Cerebellar nuclear complex (tissue), 1 donor: ENCODE data around the gene L3HYPDH.

Source experiments
- DNase-seq, 2 experiments: peaks; one replicate each; lab custom pipeline; 2025; lab: John Stamatoyannopoulos, UW

The L3HYPDH gene

DNA sequence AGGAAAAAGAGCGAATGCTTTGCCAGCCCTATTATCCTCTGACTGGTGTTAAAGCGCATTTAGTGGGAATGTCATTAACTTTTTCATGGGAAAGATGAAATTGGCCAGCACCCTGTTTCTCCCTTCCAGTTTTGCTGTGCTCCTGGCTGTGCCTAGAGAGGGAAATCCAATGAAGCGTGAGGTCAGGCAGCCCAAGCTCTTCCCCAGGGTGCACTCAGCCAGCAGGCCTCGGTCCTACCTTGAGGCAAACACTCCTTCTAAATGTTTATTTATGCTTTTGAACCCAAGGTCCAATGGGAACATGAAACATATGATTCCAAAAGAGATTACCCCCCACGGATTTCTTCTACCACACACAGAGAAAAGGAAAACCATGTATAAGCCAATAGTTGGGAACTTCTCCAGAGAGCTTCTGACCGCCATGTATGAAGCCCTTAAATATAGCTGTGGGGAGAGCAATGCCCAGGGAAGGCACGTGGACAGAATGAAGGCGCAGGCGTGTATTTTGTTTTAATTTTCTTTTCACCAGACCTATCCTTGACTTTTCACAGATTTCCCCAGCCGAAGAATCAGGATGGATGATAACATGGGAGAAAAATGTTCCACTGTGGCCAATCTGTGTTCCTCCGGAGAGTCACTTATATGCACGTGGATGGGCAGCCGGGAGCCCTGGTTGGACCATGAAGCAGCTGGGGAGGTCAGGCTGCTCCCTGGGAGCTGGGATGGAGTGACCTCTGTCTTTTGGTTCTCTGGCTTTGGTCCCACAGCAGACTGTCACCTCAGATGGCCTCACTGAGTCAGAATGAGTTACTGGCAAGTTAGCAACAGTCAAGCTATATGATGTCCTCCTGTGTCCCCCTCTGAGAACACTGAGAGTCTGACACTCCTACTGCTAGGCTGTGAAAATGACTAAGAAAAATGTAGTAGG is 56.3 kb downstream of the L3HYPDH start:
- no peak for DNase-seq

GRCh38 chr14:59425322-59425935 is 58.8 kb downstream of the L3HYPDH start:
- no peak for DNase-seq

GRCh38 chr14:59424341-59425071 is 59.7 kb downstream of the L3HYPDH start:
- DNase-seq: no peak
